Right hindlimb (tissue), 1 donor: ENCODE measurements around the gene COL4A2.

Experiments
- DNase-seq: peaks from one replicate; pipeline ENCODE4 v3.0.0-alpha.2; 2018

Gene COL4A2

DNA sequence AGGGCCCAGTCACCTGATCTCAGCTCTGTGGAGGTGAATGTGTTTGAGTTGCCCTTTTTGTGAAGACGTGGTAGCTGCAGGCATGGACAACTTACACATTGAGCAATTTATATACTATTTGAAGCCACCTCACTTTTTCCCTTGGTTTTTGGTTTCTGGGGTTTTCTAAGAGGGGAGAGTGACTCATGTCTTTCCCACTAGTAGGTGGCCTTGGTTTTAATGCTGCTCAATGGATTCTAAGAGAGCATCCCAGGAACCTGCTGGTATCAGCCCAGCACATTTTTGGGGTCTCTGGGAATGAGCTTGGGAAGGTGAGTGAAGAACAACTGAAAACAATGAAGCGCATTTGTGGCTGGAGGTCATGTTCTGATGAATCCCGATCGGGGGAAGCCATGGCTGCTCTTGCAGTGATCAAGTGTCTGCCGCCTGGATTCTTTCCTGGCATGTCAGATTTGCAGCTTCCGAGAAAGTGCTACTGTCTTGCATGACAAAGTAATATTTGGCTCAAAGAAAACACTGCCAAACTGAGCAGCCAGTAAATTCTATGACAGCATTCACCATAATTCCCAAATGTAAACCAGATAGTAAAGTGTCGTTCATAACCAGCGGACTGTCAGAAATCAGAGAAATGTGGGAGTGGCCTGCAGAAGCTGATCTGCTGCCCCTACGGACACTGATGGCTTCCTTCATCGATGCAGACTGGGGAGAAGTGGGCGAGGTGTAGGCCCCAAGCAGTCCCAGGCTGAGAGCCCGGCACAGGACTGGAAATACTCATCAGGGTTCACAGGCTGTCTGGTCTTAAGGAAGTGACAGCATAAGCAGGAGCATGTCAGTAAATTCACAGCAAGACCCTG, 98.7 kb downstream of the COL4A2 start:
- peak; percentile 35 for DNase-seq

DNA sequence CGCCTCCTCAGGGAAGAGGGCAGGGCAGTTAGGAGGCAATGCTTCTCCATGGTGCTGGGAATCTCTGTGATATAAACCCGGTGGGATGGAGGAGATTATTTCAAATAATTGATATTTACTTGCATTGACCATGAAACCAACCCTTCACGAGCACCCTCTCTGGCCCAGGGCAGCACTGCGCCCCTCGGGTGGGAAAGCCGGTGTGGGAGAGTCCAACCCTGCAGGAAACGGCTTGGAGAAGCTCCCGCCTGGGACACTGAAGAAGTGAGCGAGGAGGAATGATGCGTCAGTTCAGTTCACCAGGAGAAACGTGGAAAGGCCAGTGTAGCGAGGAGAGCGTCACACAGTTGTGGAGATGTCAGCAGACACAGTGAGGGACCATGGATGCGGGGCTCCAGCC, 99.9 kb downstream of the COL4A2 start:
- DNase-seq: peak; percentile 18

GRCh38 chr13:110407531-110407930, 100.4 kb downstream of the COL4A2 start:
- peak; percentile 47 for DNase-seq

- DNase-seq: peak; percentile 12
These were observed 101.2 kb downstream of the COL4A2 start for GRCh38 chr13:110408286-110408685.

DNA sequence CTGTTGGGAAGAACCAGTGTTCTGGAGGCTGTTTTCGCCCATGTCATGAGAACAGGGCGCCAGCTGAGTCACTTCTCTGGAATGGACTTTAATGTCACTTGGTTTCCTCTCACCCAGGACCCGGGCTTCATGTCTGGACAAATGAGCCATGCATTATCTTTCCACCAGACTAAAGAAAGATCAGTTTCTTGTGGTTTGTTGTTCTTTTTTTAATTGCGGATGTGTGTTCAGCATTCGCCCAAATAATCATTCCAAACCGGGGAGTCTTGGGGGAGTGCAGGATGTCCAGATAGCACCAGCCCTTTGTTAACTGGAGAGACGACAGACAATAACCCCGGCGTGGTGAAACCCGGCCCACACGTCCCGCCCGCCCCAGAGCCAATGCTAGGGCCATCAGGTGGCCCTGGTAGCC, 102.5 kb downstream of the COL4A2 start:
- DNase-seq: no peak

GRCh38 chr13:110410000-110410399, 102.9 kb downstream of the COL4A2 start:
- no peak for DNase-seq

DNA sequence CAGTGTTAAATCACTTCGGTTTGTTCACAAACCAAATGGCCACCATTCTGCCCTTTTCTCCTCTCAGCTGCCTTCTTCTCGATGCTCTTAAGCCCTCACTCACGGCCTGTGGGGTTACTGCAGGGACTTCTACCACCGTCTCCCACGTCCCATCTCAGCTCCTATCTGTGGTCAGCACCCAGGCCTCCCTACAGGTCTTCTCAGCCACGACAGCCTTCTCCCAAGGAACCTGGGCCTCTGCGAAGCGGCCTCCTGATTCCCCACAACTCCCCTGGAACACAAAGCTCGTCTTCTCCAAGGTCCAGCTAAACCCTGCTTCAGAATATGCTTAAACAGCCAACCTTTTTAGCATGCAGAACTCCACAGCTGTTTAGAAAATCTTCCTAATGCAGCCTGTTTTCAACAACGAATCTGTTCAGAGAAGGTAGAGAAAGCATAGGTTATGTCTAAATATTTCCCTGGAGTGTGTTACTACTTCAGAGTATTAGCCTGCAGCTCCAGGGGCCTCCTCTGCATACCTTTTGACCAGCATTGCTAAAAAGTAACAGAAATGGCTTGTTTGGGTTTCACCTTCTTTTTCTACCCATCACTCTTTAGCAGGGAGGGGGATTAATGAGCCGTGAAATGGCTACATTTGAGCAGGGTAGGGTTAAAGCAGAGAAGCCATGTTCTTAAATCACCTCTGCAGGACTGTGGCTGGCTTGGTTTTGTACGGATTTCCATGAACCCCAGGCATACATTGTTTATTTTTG, 104.0 kb downstream of the COL4A2 start:
- DNase-seq: no peak

DNA sequence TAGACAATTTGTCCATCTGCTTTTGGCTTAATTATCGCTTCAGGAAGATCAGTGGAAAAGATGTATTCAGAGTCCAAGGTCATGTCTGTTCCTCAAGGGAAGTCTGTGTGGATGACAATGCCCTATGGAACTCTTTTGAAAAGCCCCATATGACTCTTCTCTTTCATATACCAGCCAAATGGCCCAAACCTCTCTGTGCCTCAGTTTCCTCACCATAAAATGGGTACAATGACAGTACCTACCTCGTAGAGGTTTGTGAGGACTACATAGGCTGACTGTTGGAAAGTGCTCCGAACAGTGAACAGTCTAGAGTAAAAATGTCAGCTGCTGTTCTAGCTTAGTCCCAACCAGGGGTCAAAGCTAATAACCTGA, 104.6 kb downstream of the COL4A2 start:
- no peak for DNase-seq

DNA sequence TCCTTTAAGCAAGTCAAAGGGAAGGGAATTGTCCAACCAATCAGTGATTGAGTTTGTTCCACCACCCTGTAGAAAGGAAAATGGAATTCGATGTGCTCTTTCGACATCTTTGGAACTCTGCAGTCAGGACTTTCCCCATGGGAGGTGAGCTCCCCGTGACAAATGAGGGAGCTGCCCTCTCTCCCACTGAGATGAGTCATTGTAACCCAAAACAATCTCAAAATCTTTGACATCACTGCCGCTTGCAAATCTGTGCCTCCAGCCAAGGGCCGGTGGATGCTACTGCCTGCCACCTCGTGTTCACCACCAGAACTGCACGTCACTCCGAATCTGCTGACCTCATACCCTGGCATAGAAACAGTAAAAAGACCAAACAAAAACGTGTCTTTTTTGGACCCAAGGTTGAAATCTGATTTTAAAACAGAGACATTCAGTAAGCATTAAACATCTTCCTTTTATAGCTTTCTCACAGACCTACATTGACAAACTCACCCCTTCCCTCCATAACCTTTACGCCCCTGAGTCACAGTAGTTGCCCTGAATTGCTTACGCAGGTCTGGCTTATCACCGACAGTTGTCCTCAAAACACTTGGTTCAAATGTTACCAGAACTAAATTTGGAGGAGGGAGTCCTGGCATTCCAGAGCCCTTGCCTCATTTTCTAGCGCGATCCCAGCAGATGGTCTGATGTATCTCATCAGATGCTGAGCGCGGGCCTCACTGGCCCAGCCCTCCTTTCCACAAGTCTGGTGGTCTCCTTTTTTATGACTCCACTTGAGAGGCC, 105.2 kb downstream of the COL4A2 start:
- DNase-seq: peak; percentile 93

- no peak for DNase-seq
These were observed 106.1 kb downstream of the COL4A2 start for GRCh38 chr13:110413016-110413675.

GRCh38 chr13:110413676-110414040, 106.6 kb downstream of the COL4A2 start:
- DNase-seq: no peak

- DNase-seq: no peak
These were observed 107.2 kb downstream of the COL4A2 start for GRCh38 chr13:110414283-110414682.

- no peak for DNase-seq
These were observed 107.8 kb downstream of the COL4A2 start for GRCh38 chr13:110414931-110415330.

- no peak for DNase-seq
These were observed 108.6 kb downstream of the COL4A2 start for GRCh38 chr13:110415669-110416068.

DNA sequence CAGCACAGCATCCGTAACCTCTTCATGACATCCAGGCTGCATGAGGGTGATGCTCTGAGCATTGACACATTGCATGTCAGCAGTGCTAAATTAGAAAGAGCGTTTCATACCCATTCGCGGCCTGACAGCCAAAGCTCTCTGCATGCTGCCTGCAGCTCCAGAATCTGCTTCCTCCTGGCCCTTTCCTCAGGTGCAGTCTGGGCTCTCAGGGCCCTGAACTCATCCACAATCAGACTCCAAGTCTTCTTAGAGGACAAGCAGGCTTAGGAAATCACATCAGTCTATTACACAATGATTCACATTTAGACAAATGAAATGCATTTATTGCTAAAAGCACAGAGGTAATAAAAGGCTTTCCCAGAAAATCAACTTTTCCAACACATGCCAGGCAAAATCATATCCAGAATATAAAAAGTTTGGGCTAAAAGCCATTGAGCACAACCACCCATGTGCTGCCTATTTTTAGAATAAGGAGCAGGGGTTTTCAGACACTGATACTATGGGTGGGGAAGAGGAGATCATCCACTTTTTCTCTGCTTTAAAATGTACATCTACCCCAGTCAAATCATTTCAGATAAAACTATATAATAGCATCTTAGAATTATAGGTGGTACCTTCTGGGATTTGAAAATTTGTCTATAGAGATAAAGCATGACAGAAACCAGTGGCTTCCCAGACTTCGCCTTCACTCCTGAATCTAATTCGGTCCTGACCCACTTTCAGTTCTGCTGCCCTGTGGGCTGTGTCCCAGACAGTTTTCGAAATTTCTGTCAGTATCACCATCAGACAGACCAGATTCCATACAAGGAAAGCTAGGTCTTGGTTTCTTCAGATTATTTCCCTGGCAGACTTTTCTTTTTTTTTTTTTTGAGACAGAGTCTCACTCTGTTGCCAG, 109.3 kb downstream of the COL4A2 start:
- no peak for DNase-seq

DNA sequence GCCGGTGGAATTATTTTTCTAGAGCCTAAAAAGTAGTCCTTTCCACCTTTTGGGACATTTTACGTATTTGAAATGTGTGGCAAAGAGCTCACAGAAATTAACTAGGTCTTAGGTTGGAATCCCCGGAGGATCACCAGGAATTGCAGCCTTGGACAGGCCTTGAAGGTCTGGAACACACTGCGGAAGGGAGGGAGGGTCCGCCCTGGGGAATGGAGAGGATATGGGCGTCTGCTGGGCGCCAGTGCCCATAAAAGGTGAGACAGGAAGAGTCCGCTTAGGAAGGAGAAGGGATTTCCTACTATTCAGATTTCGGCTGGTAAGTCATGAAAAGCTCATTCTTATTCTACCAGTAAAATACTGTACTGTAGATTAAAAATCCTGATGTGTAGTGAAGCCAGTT, 111.9 kb downstream of the COL4A2 start:
- no peak for DNase-seq

- no peak for DNase-seq
These were observed 112.3 kb downstream of the COL4A2 start for GRCh38 chr13:110419381-110419791.

DNA sequence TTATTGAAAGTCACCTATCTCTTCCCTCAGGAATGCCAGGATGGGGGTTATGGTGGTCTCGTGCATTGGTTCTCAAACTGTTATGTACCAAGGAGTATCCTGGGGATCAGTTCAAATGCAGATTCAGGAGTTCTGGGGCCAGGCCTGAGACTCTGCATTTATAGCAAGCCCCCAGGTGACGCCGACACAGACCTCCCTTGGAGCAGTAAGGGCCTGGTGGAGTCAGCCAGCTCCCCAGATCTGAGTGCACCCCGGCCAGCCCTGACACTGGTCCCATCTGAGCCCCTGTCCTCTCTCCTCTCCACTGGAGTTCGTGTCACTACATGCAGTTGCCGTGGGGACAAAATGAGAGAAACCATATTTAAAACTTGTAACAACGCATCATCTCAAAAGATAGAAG, 112.9 kb downstream of the COL4A2 start:
- no peak for DNase-seq

GRCh38 chr13:110420626-110421025, 113.5 kb downstream of the COL4A2 start:
- DNase-seq: no peak

GRCh38 chr13:110421061-110421460, 114.0 kb downstream of the COL4A2 start:
- DNase-seq: no peak

DNA sequence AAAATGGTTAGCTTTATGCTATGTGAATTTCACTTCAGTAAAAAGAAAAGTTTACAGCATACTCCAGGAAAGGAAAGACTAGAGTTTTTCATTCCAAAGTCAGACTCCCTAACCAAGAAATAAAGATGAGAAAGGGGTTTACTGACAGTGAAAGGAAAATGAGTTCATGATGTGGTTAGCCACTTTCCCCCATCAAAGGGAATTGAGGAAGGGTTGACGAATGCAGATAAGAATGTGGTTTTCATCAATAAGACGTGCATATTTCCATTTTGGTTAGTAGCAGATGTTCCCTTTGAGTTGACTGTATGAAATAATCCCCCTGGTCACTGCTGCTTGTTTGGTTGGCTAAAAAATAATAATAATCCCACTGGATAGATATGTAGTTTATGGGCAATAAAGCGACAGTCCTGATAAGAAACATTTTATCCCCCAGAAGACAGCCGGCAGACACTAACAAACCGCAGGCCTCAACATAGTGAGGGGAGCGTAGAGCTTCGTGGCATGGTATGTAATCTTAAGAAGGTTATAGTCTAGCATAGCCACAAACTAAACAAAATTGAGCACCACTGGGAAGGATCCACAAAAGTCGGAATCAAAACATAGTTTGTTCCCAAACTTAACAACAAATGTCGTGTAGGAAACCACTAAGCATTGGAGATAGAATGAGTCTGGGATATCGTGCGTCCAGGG, 114.8 kb downstream of the COL4A2 start:
- no peak for DNase-seq
